D721Med (cell line): ENCODE measurements around the gene C1QTNF1.

Experiments
- DNase-seq: peaks from one replicate; pipeline ENCODE4 v3.0.0; 2011; ENCODE audit warnings: low spot score; ENCODE audit not compliant: insufficient read length
- FAIRE-seq: peaks from 2 replicates; lab custom pipeline; 2011; peaks lifted over from hg19 to GRCh38; lab: Jason Lieb, UNC
- TF ChIP-seq, protein P1 (sequence below): IDR thresholded peaks from 2 replicates; pipeline ENCODE4 v1.5.1; 2012; ENCODE audit warnings: mild to moderate bottlenecking, control low read depth; ENCODE audit not compliant: insufficient read depth; ENCODE audit errors: missing control alignments

The C1QTNF1 gene

DNA sequence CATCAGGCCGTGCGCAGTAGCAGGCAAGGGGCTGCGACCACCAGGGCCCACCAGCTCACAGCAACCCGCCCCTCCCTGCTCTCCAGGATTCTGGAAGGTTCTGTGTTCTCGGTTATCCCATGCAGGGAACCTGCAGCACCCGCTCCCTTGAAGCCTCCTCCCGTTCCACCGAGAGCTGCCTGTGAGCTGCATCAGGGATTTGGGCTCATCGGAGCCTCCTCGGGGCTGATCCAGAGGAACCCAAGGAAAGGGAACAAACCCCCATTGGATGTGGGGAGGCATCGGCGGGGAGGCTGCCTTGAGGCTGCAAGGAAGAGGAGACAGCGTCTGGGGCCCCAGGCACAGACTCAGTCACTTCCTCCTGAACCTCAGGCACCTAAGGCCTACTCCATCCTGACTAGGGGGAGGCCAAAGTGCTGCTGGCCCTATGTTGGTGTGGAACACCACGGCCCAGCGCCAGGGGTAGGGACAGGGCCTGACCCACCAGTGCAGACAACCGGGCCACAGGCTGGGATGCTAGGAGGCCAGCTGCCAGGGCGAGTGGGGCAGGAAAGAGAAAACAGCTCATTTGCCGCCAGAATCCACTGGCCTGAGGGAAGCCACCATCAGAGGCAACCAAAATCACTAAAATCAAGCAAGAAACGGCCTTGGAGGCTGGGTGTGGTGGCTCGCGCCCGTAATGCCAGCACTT lies 29.8 kb upstream of the C1QTNF1 start:
- DNase-seq (no peak), FAIRE-seq (no peak)
- TF ChIP-seq, protein P1, sequence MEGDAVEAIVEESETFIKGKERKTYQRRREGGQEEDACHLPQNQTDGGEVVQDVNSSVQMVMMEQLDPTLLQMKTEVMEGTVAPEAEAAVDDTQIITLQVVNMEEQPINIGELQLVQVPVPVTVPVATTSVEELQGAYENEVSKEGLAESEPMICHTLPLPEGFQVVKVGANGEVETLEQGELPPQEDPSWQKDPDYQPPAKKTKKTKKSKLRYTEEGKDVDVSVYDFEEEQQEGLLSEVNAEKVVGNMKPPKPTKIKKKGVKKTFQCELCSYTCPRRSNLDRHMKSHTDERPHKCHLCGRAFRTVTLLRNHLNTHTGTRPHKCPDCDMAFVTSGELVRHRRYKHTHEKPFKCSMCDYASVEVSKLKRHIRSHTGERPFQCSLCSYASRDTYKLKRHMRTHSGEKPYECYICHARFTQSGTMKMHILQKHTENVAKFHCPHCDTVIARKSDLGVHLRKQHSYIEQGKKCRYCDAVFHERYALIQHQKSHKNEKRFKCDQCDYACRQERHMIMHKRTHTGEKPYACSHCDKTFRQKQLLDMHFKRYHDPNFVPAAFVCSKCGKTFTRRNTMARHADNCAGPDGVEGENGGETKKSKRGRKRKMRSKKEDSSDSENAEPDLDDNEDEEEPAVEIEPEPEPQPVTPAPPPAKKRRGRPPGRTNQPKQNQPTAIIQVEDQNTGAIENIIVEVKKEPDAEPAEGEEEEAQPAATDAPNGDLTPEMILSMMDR, result no peak

DNA sequence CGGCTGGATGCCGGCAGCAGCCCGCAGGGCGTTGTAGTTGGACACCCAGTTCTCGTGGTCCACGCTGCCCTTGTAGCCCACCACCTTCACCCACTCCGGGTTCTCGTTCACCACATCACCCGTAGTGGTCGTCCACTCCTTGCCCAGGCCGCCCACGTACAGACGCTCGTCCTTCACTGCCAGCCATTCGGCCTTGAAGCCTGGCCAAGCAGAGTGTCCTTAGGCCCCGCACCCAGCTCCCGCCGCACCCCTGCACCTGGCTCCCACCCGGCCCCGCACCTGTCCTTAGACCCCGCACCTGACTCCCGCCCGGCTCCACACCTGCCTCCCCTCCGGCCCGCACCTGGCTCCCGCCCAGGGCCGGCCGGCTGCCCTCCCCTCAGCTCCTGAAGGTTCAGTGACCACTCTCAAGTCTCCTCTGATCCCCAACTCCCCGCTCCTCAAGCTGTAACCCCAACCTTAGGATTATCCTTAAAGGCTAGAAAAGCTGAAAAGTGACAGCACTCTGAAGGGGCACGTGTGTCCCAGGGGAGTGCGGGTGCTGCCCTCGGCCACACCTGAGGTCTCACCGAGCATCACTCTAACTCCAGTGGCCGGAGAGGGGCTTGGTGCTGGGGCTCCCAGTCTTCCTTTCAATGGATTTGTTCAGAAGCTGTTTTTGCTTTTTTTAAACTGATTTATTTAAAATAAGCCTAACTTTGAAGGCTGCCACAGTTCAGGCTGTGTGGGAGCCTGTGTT lies 28.8 kb upstream of the C1QTNF1 start:
- no peak for FAIRE-seq
- TF ChIP-seq, protein P1, result no peak

DNA sequence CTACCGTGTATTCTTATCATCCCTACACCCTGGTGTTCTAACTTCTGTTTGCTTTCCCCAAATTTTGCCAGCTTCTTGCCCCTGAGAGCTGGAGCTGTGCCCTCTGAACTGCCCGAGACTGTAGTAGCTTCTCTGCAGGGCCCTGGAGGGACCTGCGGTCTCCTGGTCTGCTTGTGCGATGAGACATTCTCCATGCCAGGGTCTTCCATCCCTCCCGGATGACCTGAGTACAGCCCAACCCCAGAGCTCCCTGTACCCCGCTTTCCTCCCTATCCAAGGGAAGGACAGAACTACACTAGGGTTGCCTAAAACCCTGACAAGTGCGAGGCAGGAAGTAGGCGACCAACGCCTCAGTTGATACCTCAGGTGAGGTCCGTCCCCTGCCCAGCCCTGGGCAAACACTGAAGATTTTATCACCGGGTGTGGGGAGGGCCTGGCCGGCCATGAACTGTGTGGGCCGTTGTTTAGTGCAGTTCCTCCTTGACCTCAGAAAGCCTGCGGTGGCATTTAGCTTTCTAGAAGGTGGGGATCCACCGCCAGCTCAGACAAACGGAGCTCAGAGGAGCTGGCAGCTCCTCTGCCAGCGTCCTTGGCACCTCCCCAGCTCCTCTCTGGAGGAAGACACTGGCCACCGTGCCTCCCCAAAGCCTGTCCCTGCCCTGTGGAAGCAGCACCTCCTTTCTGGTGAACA lies 28.1 kb upstream of the C1QTNF1 start:
- TF ChIP-seq, protein P1, result no peak
- no peak for DNase-seq
- FAIRE-seq, result no peak

More for the DNA sequence above, 28.8 kb upstream of the C1QTNF1 start:
- DNase-seq, result no peak

DNA sequence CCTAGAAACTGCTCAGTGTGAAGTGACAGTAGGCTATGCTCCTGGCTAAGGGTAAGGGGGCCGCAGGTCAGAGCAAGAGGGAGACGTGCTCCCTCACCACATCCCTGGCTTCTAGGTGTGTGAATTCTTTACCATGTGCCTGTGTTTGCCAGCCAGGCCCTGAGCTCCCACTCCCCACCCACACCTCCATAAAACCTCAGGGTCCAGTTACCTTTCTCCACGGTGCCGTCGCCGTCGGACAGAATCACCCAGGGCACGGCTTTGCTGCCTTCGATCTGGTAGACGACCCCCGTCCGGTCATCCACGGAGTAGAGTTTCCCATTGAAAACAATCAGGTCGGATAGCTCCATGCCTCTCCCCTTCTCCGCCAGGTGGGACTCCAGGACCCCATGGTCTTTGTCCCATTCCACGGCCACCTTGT lies 27.2 kb upstream of the C1QTNF1 start:
- FAIRE-seq, result no peak

DNA sequence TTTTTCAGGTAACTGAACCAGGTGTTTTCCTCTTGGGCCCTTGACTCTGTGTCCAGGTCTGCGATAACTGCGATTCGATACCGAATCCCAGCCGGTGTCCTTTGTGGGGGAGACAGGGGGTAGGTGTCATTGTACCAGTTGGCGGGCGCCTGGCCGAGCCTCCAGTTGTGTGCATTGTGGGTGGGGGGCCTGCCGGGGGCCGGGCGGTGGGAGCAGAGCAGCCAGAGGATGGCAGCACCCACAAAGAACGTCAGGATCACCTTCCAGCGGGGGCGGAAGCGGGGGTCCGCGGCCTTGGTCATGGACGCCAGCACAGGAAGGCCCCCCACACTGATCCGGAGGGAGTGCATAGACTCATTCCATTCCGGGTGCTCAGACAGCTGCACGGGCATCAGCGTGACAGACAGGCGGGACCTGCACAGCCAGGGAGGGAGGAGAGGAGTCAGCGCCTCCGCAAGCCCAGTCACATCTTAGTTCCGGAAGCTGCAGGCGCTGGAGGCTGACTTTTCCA lies 26.7 kb upstream of the C1QTNF1 start:
- DNase-seq (no peak), FAIRE-seq (no peak)
- TF ChIP-seq, protein P1, result no peak

More for the DNA sequence above, 27.2 kb upstream of the C1QTNF1 start:
- no peak for DNase-seq
- TF ChIP-seq, protein P1, result no peak

DNA sequence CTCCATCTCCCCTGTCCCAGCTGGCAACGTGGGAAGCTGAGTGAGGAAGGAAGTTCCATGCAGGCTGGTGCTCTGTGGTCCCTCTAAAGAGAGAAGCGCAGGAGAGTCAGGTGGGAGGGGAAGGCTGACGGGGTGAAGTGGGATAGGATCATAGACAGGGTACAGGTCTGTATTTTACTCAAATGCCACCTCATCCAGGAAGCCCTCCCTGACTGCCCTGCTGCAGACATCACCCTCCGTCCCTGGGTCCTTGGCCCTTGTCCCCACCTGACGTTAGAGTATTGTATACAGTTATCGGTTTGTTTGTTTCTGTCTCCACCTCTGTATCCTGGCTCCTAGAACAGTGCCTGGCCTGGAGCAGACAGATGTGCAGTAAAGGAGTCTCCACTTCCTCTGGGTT lies 26.1 kb upstream of the C1QTNF1 start:
- FAIRE-seq, result no peak
- TF ChIP-seq, protein P1, result no peak
- DNase-seq, result no peak
